A673 (cell line): ENCODE results near the gene RHBDD2. TPM values are rescaled to one million over a fixed set of nuclear protein-coding genes. Genes with fewer than 3 reads are reported as not detected.

ENCODE experiments used
- BruUV-seq: library from RNA; stranded (reverse); fragments of 400-500 nt; replicated peaks from 2 replicates; lab custom pipeline; 2021; lab: Mats Ljungman, UMichigan
- CTCF ChIA-PET: fragments of 300-600 bp; sonication (Branson Sonifier 250); formaldehyde crosslinking; loops from one replicate; lab custom pipeline; 2022; ENCODE audit warnings: antibody characterized with exemption; lab: Charles Lee
- POLR2A ChIA-PET: fragments of 300-600 bp; sonication (Branson Sonifier 250); formaldehyde crosslinking; loops from one replicate; lab custom pipeline; 2022; ENCODE audit warnings: antibody characterized with exemption; ENCODE audit not compliant: low non-redundant PET; lab: Charles Lee
- DNase-seq: peaks from one replicate; pipeline ENCODE4 v3.0.0-alpha.2; 2015; ENCODE audit warnings: low spot score
- H3K27ac ChIP-seq: fragments of 200-600 bp; sonication (generic); 2 replicates; pipeline ENCODE4 v1.5.1; 2016; ENCODE audit warnings: mixed run types, low read depth, mild to moderate bottlenecking, mixed read lengths, antibody characterized with exemption, low read length; ENCODE audit not compliant: poor library complexity, severe bottlenecking
- H3K27me3 ChIP-seq: fragments of 200-600 bp; sonication (generic); replicated peaks from 2 replicates; pipeline ENCODE4 v1.6.1; 2017; ENCODE audit warnings: mixed run types, low read depth, mild to moderate bottlenecking, mixed read lengths, antibody characterized with exemption, low read length; ENCODE audit not compliant: insufficient read depth, poor library complexity
- H3K36me3 ChIP-seq: fragments of 200-600 bp; sonication (generic); 2 replicates; pipeline ENCODE4 v1.6.1; 2016; ENCODE audit warnings: mixed run types, mild to moderate bottlenecking, mixed read lengths, antibody characterized with exemption, low read length; ENCODE audit not compliant: insufficient read depth, poor library complexity, severe bottlenecking
- H3K4me1 ChIP-seq: fragments of 200-600 bp; sonication (generic); 2 replicates; pipeline ENCODE4 v1.6.1; 2017; ENCODE audit warnings: mixed run types, mild to moderate bottlenecking, mixed read lengths, antibody characterized with exemption, low read length; ENCODE audit not compliant: insufficient read depth, poor library complexity, severe bottlenecking
- H3K4me3 ChIP-seq: fragments of 200-600 bp; sonication (generic); 2 replicates; pipeline ENCODE4 v1.5.1; 2016; ENCODE audit warnings: low read depth, mixed run types, mild to moderate bottlenecking, mixed read lengths, low read length; ENCODE audit not compliant: poor library complexity, severe bottlenecking
- H3K9me3 ChIP-seq: fragments of 200-600 bp; sonication (generic); 2 replicates; pipeline ENCODE4 v1.6.1; 2016; ENCODE audit warnings: mixed run types, low read depth, mild to moderate bottlenecking, mixed read lengths, antibody characterized with exemption, low read length; ENCODE audit not compliant: poor library complexity, severe bottlenecking
- EZH2 ChIP-seq: fragments of 200-600 bp; sonication (generic); IDR thresholded peaks from 2 replicates; pipeline ENCODE4 v1.6.1; 2017; ENCODE audit warnings: borderline replicate concordance, low read depth, mild to moderate bottlenecking, mixed read lengths, antibody characterized with exemption, low read length; ENCODE audit not compliant: poor library complexity, severe bottlenecking
- intact Hi-C: fragments of 100-400 bp; cut with micrococcal nuclease; formaldehyde crosslinking; loops from one replicate; pipeline ENCODE4 v1.10.0; 2022; ENCODE audit not compliant: unreplicated experiment
- total RNA-seq: library from RNA; stranded (reverse); gene quantifications from 2 replicates; pipeline ENCODE4 v1.2.3, GENCODE V29; 2021
- TF ChIP-seq, protein P1 (sequence below): fragments of 300-800, 200-600 bp; sonication (generic); conservative IDR thresholded peaks from 2 replicates; pipeline ENCODE4 v1.5.1; 2017; ENCODE audit warnings: low read depth, mild to moderate bottlenecking, antibody characterized with exemption, low read length, moderate library complexity, mixed read lengths

RHBDD2 gene
- total RNA-seq, 1 experiment from 2014 or later, result 86.5 TPM

DNA sequence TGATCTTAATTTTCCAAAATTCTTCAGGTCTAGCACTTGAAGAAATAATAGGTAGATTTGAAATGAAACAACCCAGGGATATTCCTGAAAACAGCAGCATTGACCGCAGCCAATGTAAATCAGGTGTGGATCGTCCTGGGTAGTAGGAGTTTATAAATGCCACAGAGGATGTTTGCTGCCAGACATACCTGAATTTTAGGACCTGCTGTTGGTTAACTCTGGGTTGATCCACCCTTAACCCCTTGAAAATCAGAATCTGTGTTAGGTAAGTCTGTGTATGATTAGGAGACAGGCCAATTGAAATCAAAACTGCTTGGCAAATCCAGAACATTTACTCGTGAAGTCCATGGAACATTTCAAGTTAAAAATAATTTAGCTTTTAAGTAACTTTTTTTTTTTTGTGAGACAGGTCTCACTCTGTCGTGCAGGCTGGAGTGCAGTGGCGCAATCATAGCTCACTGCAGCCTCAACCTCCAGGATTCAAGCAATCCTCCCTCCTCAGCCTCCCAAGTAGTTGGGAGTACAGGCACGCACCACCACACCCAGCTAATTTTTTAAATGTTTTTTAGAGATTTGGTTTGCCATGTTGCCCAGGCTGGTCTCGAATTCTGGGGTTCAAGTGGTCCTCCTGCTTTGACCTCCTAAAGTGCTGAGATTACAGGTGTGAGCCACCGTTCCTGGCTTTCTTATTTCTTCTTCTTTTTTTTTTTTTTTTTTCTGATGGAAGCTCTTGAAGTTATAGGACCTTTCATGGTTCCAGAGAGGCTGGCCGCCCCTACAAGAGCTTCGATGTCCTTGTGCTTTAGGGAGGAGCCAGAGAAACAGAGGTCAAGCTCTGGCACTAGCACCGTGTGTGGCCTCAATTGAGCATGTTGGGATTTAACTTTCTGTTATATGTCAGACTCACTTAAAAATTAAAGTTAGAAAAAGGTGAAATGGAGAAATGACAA, 38.1 kb downstream of the RHBDD2 start:
- DNase-seq, result no peak
- no peaks in the 10 kb centered on the region for H3K9me3 ChIP-seq
- no peaks in the 10 kb centered on the region for H3K27me3 ChIP-seq
- ChIA-PET CTCF (no interaction called here), POLR2A (no interaction called here)
- no peak overlapping the region for H3K27ac ChIP-seq
- H3K4me3 ChIP-seq, result peak overlapping the region; percentile 99
- peaks cover 4% of the 10 kb centered on the region for H3K4me1 ChIP-seq
- TF ChIP-seq EZH2, result no peak
- TF ChIP-seq, protein P1, sequence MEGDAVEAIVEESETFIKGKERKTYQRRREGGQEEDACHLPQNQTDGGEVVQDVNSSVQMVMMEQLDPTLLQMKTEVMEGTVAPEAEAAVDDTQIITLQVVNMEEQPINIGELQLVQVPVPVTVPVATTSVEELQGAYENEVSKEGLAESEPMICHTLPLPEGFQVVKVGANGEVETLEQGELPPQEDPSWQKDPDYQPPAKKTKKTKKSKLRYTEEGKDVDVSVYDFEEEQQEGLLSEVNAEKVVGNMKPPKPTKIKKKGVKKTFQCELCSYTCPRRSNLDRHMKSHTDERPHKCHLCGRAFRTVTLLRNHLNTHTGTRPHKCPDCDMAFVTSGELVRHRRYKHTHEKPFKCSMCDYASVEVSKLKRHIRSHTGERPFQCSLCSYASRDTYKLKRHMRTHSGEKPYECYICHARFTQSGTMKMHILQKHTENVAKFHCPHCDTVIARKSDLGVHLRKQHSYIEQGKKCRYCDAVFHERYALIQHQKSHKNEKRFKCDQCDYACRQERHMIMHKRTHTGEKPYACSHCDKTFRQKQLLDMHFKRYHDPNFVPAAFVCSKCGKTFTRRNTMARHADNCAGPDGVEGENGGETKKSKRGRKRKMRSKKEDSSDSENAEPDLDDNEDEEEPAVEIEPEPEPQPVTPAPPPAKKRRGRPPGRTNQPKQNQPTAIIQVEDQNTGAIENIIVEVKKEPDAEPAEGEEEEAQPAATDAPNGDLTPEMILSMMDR, result no peak
- no TSS peak for BruUV-seq
- intact Hi-C loops, result no loop called here
- H3K36me3 ChIP-seq, result no peaks in the 10 kb centered on the region

DNA sequence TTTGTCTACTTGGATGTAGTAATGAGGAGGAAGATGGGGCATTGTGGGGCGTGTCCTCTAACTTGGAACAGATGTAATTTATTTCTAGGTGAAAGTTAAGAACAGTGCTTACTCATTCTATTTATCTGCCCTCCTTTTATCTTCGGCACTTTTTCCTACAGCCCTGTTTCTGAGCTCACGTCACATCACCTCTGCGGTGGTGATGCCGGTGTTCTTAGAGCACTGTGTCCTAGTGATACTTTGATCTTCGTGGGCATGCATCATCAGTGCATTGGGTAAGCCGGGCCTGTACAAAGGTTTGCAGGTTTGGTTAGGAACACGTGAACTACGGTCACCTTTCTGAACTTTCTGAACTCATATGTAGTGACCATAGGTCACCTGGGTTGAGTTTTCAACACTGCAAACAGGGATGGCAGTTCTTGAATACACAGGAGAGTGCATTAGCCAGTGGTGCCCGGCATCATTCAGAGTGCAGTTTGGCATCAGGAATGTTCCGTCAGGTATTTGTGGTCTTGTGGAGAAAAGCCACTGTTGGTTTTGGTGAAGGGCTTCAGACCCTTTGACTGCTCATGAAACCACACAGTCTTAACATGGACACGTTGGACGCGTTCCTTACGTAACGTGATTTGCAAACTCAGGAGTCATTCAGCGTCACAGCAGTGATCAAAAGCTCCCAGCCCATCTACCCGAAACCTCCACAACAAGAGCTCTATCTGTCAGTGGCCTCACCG, 41.8 kb downstream of the RHBDD2 start:
- ChIA-PET POLR2A (interaction anchor here (0.6 kb wide), 1 partner anchor 202 kb away, joined by 12 read pairs; no protein-coding TSS in a partner anchor), CTCF (no interaction called here)
- no peaks in the 10 kb centered on the region for H3K4me1 ChIP-seq
- no peaks in the 10 kb centered on the region for H3K27me3 ChIP-seq
- no peak overlapping the region for H3K4me3 ChIP-seq
- H3K36me3 ChIP-seq, result no peaks in the 10 kb centered on the region
- H3K9me3 ChIP-seq, result no peaks in the 10 kb centered on the region
- no peak for DNase-seq
- TF ChIP-seq, protein P1, result no peak
- no peak for TF ChIP-seq EZH2
- H3K27ac ChIP-seq, result no peak overlapping the region
- intact Hi-C loops, result no loop called here
- no TSS peak for BruUV-seq

DNA sequence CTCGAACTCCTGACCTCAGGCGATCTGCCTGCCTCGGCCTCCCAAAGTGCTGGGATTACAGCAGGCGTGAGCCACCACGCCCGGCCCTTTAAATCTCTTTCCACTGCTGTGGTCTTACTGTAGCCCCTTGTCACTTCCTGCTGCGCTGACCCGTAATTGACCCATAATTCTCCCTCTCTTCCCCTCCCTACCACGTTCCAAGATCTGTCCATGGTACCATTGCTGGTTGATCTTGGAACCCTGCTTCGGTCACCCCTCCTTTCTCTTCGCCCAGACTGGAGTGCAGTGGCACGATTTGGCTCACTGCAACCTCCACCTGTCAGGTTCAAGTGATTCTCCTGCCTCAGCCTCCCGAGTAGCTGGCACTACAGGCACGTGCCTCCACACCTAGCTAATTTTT, 42.6 kb downstream of the RHBDD2 start:
- BruUV-seq, result no TSS peak
- no peaks in the 10 kb centered on the region for H3K36me3 ChIP-seq
- H3K9me3 ChIP-seq, result no peaks in the 10 kb centered on the region
- no peaks in the 10 kb centered on the region for H3K4me1 ChIP-seq
- no peak overlapping the region for H3K27ac ChIP-seq
- POLR2A ChIA-PET, result interaction anchor here (0.6 kb wide), 1 partner anchor 201 kb away, joined by 12 read pairs; no protein-coding TSS in a partner anchor
- intact Hi-C loops, result no loop called here
- no peaks in the 10 kb centered on the region for H3K27me3 ChIP-seq
- CTCF ChIA-PET, result no interaction called here
- H3K4me3 ChIP-seq, result no peak overlapping the region
- DNase-seq, result no peak
- TF ChIP-seq, protein P1, result no peak
- TF ChIP-seq EZH2, result no peak
